CD4-positive, alpha-beta T cell (primary cell): Measurements from ENCODE around the gene CASQ1. TPM values are rescaled to one million over a fixed set of nuclear protein-coding genes. Genes with fewer than 3 reads are reported as not detected.

ENCODE experiments used
- ATAC-seq: fragments of 200-7000 bp; cut with Tn5 transposase; one replicate; pipeline ENCODE4 v1.10.0; 2022; ENCODE audit warnings: mild to moderate bottlenecking; ENCODE audit not compliant: poor library complexity
- CTCF ChIA-PET: fragments of 350-600 bp; sonication (Branson Sonifier 250); formaldehyde crosslinking; loops from one replicate; lab custom pipeline; 2021; ENCODE audit warnings: antibody characterized with exemption, inconsistent platforms; lab: Charles Lee
- POLR2A ChIA-PET: fragments of 350-600 bp; sonication (Branson Sonifier 250); formaldehyde crosslinking; loops from one replicate; lab custom pipeline; 2021; ENCODE audit warnings: antibody characterized with exemption, inconsistent platforms; lab: Charles Lee
- DNase-seq, 14 experiments: peaks; one replicate each; pipeline ENCODE4 v3.0.0-alpha.2; 2013 to 2020; ENCODE audit warnings: mixed read lengths in 2 of 14
- H3K27ac ChIP-seq, 2 donors: one replicate each; pipeline versions ENCODE4 v1.5.1 to v1.7.0; 2013; ENCODE audit warnings: low read length in 2 of 2, low read depth in 1 of 2, mild to moderate bottlenecking in 1 of 2
- H3K27me3 ChIP-seq, 2 experiments: 1 replicate in 1 of 2; 2 replicates in 1 of 2; pipeline versions ENCODE4 v1.6.1 to v1.7.0; 2013; ENCODE audit warnings: low read length in 2 of 2, control low read depth in 1 of 2, mild to moderate bottlenecking in 1 of 2, moderate library complexity in 1 of 2; ENCODE audit not compliant: insufficient read depth in 2 of 2, control insufficient read depth in 1 of 2
- H3K36me3 ChIP-seq: one replicate; pipeline ENCODE4 v1.6.1; 2013; ENCODE audit warnings: low read length, control low read depth; ENCODE audit not compliant: insufficient read depth
- H3K4me1 ChIP-seq: one replicate; pipeline ENCODE4 v1.6.1; 2013; ENCODE audit warnings: low read length, control low read depth; ENCODE audit not compliant: insufficient read depth
- H3K4me3 ChIP-seq: one replicate; pipeline ENCODE4 v1.5.1; 2013; ENCODE audit warnings: mild to moderate bottlenecking, low read length, moderate library complexity
- H3K9me3 ChIP-seq, 2 experiments: 1 replicate in 1 of 2; 2 replicates in 1 of 2; pipeline versions ENCODE4 v1.6.1 to v1.7.0; 2013; ENCODE audit warnings: low read length in 2 of 2, mild to moderate bottlenecking in 2 of 2, control low read depth in 1 of 2, moderate library complexity in 1 of 2; ENCODE audit not compliant: control insufficient read depth in 1 of 2, insufficient read depth in 1 of 2
- H3K27ac Mint-ChIP-seq: one replicate; pipeline ENCODE4 v1.8.0; 2020; ENCODE audit warnings: mixed read lengths
- H3K27me3 Mint-ChIP-seq: one replicate; pipeline ENCODE4 v1.8.0; 2021; ENCODE audit warnings: mixed read lengths
- H3K36me3 Mint-ChIP-seq: one replicate; pipeline ENCODE4 v1.8.0; 2021; ENCODE audit warnings: low read depth, mixed read lengths
- H3K4me1 Mint-ChIP-seq: one replicate; pipeline ENCODE4 v1.8.0; 2021; ENCODE audit warnings: low read depth, mixed read lengths
- H3K4me3 Mint-ChIP-seq: one replicate; pipeline ENCODE4 v1.8.0; 2020; ENCODE audit warnings: mild to moderate bottlenecking, mixed read lengths
- H3K9me3 Mint-ChIP-seq: one replicate; pipeline ENCODE4 v1.8.0; 2020; ENCODE audit warnings: mixed read lengths
- CTCF ChIP-seq: fragments of 200-600 bp; IDR thresholded peaks from one replicate; pipeline ENCODE4 v1.8.0; 2022; ENCODE audit warnings: antibody characterized with exemption, mild to moderate bottlenecking
- intact Hi-C, 2 experiments: fragments of 100-400 bp; cut with DNase I in 1 of 2; cut with micrococcal nuclease in 1 of 2; formaldehyde crosslinking; loops; one replicate each; pipeline versions ENCODE4 v1.15.1 to v1.9.0; 2023 to 2025; cut with DNase I, micrococcal nuclease
- total RNA-seq, 174 experiments: library from RNA in 2 of 174; stranded (reverse) in 2 of 174; gene quantifications; one replicate each; pipeline ENCODE4 v1.2.3 and lab custom pipeline; 2021 to 2026

The CASQ1 gene
- total RNA-seq, 2 experiments from 2014 or later, result not detected

GRCh38 chr1:160188341-160188740, 2.0 kb upstream of the CASQ1 start:
- Histone ChIP-seq H3K4me3 (no peak overlapping the region), H3K9me3 (no peaks in the 10 kb centered on the region), H3K4me1 (peaks cover 5% of the 10 kb centered on the region), H3K27me3 (no peaks in the 10 kb centered on the region), H3K36me3 (no peaks in the 10 kb centered on the region), H3K27ac (no peak overlapping the region)
- Mint-ChIP-seq H3K27me3 (peaks cover 5% of the 10 kb centered on the region), H3K36me3 (no peaks in the 10 kb centered on the region), H3K4me1 (no peaks in the 10 kb centered on the region), H3K27ac (no peak overlapping the region), H3K9me3 (no peaks in the 10 kb centered on the region), H3K4me3 (no peak overlapping the region)
- intact Hi-C loops, result no loop called here
- DNase-seq (no peak), ATAC-seq (no peak)
- POLR2A ChIA-PET, result no interaction called here
- TF ChIP-seq CTCF, result no peak
- CTCF ChIA-PET, result interaction anchor here (0.9 kb wide), 1 partner anchor 64 kb away, joined by 4 read pairs; no protein-coding TSS in a partner anchor

- ATAC-seq (no peak), DNase-seq (no peak)
- H3K27ac Mint-ChIP-seq, result no peak overlapping the region
- H3K9me3 Mint-ChIP-seq, result no peaks in the 10 kb centered on the region
- Histone ChIP-seq H3K27ac (no peak overlapping the region), H3K4me1 (peaks cover 7% of the 10 kb centered on the region), H3K27me3 (no peaks in the 10 kb centered on the region), H3K36me3 (no peaks in the 10 kb centered on the region), H3K9me3 (no peaks in the 10 kb centered on the region), H3K4me3 (no peak overlapping the region)
- H3K4me1 Mint-ChIP-seq, result no peaks in the 10 kb centered on the region
- ChIA-PET POLR2A (no interaction called here), CTCF (interaction anchor here (0.6 to 3.2 kb wide), 3 partner anchors 60 to 99 kb away, joined by 3 to 22 read pairs (median 14); no protein-coding TSS in a partner anchor)
- TF ChIP-seq CTCF, result no peak
- no peaks in the 10 kb centered on the region for H3K27me3 Mint-ChIP-seq
- intact Hi-C loops, result loop anchor here (2.0 to 10.0 kb wide), 4 partner anchors 89 to 416 kb away; no protein-coding TSS in a partner anchor
- H3K4me3 Mint-ChIP-seq, result no peak overlapping the region
- no peaks in the 10 kb centered on the region for H3K36me3 Mint-ChIP-seq
Observed at GRCh38 chr1:160191756-160192155, 1.4 kb downstream of the CASQ1 start.

- no peaks in the 10 kb centered on the region for H3K9me3 Mint-ChIP-seq
Observed at GRCh38 chr1:160192234-160192633, 1.9 kb downstream of the CASQ1 start.

More at GRCh38 chr1:160192234-160192633, 1.9 kb downstream of the CASQ1 start:
- H3K36me3 ChIP-seq, result no peaks in the 10 kb centered on the region
- ChIA-PET POLR2A (no interaction called here), CTCF (interaction anchor here (1.6 to 3.2 kb wide), 4 partner anchors 60 to 99 kb away, joined by 5 to 22 read pairs (median 11); partner anchors contain the start of gene PEX19)
- H3K4me1 Mint-ChIP-seq, result no peaks in the 10 kb centered on the region
- H3K27ac Mint-ChIP-seq, result no peak overlapping the region
- DNase-seq (no peak), ATAC-seq (no peak)
- no peaks in the 10 kb centered on the region for H3K27me3 Mint-ChIP-seq
- no peak overlapping the region for H3K4me3 Mint-ChIP-seq
- no peak overlapping the region for H3K4me3 ChIP-seq
- H3K9me3 ChIP-seq, result no peaks in the 10 kb centered on the region
- H3K27me3 ChIP-seq, result no peaks in the 10 kb centered on the region
- intact Hi-C loops, result loop anchor here (2.0 to 10.0 kb wide), 4 partner anchors 90 to 415 kb away; no protein-coding TSS in a partner anchor
- no peaks in the 10 kb centered on the region for H3K36me3 Mint-ChIP-seq
- no peak overlapping the region for H3K27ac ChIP-seq
- peaks cover 7% of the 10 kb centered on the region for H3K4me1 ChIP-seq
- TF ChIP-seq CTCF, result no peak
